GM18505 (cell line): ENCODE data around the gene STARD6.
"Not testable (repeated sequence)": the region's sequence is repeated elsewhere in the genome, so short reads cannot be mapped to it uniquely, and the experiment has no call there.

Experiments
- ATAC-seq: cut with Tn5 transposase; IDR thresholded peaks from one replicate; pipeline ENCODE4 v1.9.1; 2021; ENCODE audit not compliant: unreplicated experiment
- POLR2A ChIP-seq: IDR thresholded peaks from 4 replicates; pipeline ENCODE4 v1.6.1; 2011; ENCODE audit warnings: borderline replicate concordance; ENCODE audit not compliant: insufficient read depth, insufficient read length; ENCODE audit errors: extremely low read depth

The STARD6 gene

DNA sequence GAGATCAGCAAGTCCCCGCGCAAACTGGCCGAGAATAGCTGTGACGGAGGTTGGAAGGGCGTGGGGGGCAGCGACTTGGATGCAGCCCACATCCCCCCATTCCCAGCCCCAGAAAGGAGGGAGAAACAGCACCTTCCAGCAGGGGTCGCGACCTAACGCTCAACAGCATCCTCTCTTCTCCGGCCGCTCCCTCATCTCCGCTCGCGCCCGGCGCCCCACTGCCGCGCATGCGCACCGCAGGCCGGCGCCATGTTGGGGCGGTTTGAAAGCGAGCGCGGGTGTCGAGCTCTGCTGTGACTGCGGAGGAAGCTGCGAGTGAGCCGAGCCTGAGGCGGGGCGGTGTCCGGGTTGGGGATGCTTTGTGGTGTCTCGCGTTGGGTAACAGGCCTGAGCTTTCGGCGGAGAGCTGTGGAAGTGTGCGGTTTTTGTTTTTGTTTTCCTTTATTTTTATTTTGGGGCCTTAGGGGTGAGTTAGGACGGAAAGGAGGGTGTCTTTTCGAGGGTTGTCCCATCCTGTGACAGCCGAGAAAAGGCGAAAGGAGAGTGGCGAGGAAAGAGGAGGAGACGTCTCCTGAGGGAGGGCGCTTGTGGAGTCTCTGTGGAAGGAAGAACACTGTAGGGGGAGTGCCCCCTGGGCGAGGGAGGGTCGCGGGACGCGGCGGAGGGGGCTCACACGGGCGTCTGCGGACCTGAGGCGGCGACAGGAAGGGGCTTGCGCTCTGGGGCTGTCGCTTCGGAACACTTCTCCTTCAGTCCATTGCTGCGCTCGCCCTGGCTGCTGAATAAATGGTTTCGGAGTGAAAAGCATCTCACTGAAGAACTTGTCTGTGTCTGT, at the start of gene STARD6, which contains the start of gene C18orf54:
TSS of gene STARD6 (minus strand) at position 199 of the 835 bp plus-strand sequence. CDS start 3,285 bp downstream, outside the sequence.
TSS of gene C18orf54 (plus strand) at position 247 of the 835 bp plus-strand sequence. CDS start 2,667 bp downstream, outside the sequence.
- peak; percentile 86 for TF ChIP-seq POLR2A
- peak; percentile 95 for ATAC-seq

DNA sequence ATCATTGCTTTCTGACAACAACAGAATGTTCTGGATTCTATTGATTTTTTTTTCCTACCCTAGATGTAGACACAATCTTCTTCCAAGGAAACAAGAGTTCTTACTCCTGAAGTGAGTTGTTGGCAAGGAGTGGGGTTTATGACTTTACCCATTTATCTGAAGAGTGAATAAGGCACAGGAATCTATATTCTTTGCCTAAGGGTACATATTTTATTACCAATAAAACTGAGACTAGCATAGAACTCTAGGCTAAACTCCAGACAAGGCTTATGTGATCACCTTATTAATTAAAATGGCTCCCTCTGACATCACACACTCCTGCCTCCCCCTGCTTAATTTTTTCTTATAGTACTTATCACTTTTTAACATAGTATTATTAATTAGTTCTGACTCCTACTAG, 47.6 kb upstream of the STARD6 start:
- ATAC-seq, result no peak
- TF ChIP-seq POLR2A, result no peak

- ATAC-seq, result no peak
- TF ChIP-seq POLR2A, result no peak
Observed at GRCh38 chr18:54396760-54397159, 39.1 kb upstream of the STARD6 start.

GRCh38 chr18:54393648-54394294, 36.1 kb upstream of the STARD6 start:
- ATAC-seq, result no peak
- no peak for TF ChIP-seq POLR2A

GRCh38 chr18:54392543-54393023, 34.9 kb upstream of the STARD6 start:
- peak; percentile 48 for ATAC-seq
- TF ChIP-seq POLR2A, result no peak

DNA sequence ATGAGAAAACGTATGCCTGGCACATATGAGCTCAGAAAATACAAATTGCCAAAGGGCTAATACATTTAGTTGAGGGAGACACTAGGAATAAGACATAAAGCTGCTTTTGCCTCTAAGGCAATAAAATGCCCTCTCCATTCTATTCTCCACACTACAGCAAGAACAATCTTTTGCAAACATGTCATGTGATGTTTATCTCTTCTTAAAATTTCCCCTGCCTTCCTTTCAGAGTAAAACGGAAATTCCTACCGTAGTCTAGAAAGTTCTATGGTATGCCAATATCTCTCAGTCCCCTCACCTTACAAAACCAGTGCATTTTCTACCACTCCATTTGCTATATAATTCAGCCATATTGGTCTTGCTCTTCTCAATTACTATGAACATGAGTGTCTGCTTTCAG, 33.2 kb upstream of the STARD6 start:
- no peak for TF ChIP-seq POLR2A

DNA sequence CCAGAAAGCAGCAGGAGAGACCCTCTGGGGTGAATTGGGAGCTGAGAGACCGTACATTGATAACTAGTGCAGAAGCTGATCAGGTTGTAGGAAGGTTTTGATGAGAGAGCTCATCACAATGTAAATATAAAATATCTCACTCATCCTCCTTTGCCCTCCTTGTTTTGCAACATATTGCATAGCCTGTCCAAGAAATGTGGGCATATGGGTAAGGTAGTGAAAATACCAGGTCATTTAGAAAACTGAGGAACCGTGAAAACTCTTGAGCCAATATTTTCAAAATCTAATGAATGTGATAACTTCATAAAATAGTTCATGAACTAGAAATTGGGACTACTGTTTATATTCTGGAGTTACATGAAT, 31.5 kb upstream of the STARD6 start:
- TF ChIP-seq POLR2A, result no peak

More for the DNA sequence above, 33.2 kb upstream of the STARD6 start:
- ATAC-seq, result no peak

GRCh38 chr18:54388203-54389142, 30.8 kb upstream of the STARD6 start:
- no peak for TF ChIP-seq POLR2A
- ATAC-seq, result peak; percentile 92

More for the DNA sequence above, 31.5 kb upstream of the STARD6 start:
- ATAC-seq, result no peak

DNA sequence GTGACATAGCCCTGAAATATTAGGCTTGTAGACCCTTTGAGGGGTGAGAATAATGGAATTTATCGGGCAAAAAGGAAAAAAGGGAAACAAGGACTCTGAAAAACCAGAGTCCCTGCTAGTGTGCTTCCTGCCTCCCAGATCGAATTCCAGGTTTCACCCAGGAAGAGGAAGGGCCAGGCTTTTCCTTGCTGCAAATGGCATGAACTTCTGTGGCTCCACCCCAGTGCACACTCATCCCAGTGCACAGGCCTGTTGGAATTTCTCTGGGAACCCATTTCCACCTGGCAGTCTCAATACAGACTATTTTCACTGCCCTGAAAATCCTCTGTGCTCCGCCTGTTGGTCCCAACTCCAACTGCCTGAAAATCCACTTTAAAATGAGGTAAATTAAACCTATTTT, 30.0 kb upstream of the STARD6 start:
- no peak for TF ChIP-seq POLR2A
- ATAC-seq, result no peak

- ATAC-seq, result not testable (repeated sequence)
Observed at GRCh38 chr18:54386800-54387495, 29.3 kb upstream of the STARD6 start.

DNA sequence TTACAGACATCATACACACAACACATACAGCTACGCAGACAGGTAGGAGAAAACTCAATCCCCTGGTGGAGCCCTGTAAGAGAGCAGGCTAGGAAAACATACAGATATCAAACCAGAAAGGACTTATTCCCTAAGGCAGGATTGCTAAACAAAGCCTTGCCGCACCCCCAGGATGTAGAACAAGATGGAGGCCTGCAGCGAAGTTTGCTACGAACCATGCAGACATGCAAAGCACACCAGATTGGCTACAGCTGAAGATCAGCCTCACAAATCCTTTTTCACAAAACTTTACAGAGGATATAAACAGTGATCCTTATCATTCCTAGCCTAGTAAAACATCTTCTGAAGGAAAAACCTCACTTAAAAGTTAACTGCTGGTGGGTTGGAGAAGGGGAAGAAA, 28.4 kb upstream of the STARD6 start:
- no peak for TF ChIP-seq POLR2A
- no peak for ATAC-seq

GRCh38 chr18:54382733-54383252, 25.1 kb upstream of the STARD6 start:
- TF ChIP-seq POLR2A, result no peak
- ATAC-seq, result no peak
